ENCODE results near the gene AKAP10.
"Not testable (repeated sequence)": the region's sequence is repeated elsewhere in the genome, so short reads cannot be mapped to it uniquely, and the experiment has no call there.

DNA sequence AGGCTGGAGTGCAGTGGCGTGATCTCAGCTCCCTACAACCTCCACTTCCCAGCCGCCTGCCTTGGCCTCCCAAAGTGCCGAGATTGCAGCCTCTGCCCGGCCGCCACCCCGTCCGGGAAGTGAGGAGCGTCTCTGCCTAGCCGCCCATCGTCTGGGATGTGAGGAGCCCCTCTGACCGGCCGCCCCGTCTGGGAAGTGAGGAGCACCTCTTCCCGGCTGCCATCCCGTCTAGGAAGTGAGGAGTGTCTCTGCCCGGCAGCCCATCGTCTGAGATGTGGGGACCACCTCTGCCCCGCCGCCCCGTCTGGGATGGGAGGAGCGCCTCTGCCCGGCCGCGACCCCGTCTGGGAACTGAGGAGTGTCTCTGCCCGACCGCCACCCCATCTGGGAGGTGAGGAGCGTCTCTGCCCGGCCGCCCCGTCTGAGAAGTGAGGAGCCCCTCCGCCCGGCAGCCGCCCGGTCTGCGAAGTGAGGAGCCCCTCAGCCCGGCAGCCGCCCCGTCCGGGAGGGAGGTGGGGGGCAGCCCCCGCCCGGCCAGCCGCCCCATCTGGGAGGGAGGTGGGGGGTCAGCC is 26.9 kb downstream of the AKAP10 start:
- TF ChIP-seq, protein P1, sequence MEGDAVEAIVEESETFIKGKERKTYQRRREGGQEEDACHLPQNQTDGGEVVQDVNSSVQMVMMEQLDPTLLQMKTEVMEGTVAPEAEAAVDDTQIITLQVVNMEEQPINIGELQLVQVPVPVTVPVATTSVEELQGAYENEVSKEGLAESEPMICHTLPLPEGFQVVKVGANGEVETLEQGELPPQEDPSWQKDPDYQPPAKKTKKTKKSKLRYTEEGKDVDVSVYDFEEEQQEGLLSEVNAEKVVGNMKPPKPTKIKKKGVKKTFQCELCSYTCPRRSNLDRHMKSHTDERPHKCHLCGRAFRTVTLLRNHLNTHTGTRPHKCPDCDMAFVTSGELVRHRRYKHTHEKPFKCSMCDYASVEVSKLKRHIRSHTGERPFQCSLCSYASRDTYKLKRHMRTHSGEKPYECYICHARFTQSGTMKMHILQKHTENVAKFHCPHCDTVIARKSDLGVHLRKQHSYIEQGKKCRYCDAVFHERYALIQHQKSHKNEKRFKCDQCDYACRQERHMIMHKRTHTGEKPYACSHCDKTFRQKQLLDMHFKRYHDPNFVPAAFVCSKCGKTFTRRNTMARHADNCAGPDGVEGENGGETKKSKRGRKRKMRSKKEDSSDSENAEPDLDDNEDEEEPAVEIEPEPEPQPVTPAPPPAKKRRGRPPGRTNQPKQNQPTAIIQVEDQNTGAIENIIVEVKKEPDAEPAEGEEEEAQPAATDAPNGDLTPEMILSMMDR (conservative IDR thresholded peaks at IDR 0.05; ENCODE audit: low read depth, low read length): not testable (repeated sequence)
- not testable (repeated sequence) for TF ChIP-seq EZH2phosphoT487 (IDR thresholded peaks at IDR 0.05; ENCODE audit: borderline replicate concordance, low read length); EZH2 (IDR thresholded peaks at IDR 0.05; ENCODE audit: low read length, unreplicated experiment)

All from PC-3 (cell line).